Renal cortex interstitium (tissue), 11 donors: Measurements from ENCODE around the gene STX4. TPM values are rescaled to one million over a fixed set of nuclear protein-coding genes. Genes with fewer than 3 reads are reported as not detected.

Experiments used
- DNase-seq, 11 donors: peaks; one replicate each; pipeline ENCODE4 v3.0.0-alpha.2; 2013; ENCODE audit warnings: low read depth in 9 of 11, low spot score in 4 of 11; ENCODE audit errors: extremely low read depth in 1 of 11
- polyA plus RNA-seq, 3 donors: library from polyadenylated mRNA; unstranded; fragments of 120-200 nt; gene quantifications; one replicate each; pipeline ENCODE4 v1.2.1, GENCODE V29; 2013; ENCODE audit not compliant: insufficient read length in 3 of 3

The STX4 gene
- polyA plus RNA-seq, 3 donors: 32.8 to 46.2 (median 39.5) TPM

GRCh38 chr16:31077592-31078396, 44.4 kb downstream of the STX4 start:
- DNase-seq: no peak

GRCh38 chr16:31078597-31079341, 45.4 kb downstream of the STX4 start:
- DNase-seq: no peak

- no peak for DNase-seq
These were observed 46.1 kb downstream of the STX4 start for GRCh38 chr16:31079342-31079944.

GRCh38 chr16:31080035-31080629, 46.8 kb downstream of the STX4 start:
- DNase-seq: no peak

- no peak for DNase-seq
These were observed 47.5 kb downstream of the STX4 start for GRCh38 chr16:31080756-31081419.

DNA sequence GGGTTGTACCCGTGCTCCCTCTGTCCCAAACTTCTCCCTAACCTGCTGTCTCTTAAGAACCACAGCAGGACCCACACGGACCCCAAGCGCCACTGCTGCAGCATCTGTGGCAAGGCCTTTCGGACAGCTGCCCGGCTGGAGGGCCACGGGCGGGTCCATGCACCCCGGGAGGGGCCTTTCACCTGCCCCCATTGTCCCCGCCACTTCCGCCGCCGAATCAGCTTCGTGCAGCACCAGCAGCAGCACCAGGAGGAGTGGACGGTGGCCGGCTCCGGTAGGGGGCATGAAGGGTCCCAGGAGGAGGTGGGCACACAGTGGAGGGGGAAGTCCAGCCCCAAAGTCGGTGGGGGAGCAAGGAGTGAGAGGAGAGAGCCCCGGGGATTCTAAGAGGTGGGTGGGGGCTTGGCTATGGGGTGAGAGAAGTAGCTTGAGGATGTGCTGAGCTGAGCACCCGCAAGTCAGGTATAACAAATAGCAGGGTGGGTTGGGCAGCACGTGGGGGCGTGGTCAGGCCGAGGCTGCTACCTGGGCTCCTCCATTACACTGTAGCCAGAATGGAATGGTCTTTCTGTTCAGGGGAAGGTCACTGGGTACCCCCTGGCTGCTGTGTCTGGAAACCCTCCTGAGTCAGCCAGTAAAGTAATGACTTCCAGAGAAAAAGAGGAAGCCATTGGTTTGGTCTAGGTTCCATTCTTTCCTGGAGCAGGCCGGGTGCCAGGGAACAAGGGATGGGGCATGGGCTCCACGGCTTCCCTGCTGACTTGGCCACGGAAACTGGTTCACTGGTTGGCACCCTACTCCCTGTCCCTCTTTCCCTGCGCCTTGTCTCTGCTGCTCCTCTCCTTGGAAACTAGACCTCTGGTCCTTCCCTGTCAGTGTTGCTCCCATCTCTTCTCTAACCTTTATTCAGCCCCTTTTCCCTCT, 48.3 kb downstream of the STX4 start:
- DNase-seq: no peak

GRCh38 chr16:31082368-31083045, 49.1 kb downstream of the STX4 start:
- DNase-seq: no peak

- DNase-seq: no peak
These were observed 49.7 kb downstream of the STX4 start for GRCh38 chr16:31083081-31083480.

DNA sequence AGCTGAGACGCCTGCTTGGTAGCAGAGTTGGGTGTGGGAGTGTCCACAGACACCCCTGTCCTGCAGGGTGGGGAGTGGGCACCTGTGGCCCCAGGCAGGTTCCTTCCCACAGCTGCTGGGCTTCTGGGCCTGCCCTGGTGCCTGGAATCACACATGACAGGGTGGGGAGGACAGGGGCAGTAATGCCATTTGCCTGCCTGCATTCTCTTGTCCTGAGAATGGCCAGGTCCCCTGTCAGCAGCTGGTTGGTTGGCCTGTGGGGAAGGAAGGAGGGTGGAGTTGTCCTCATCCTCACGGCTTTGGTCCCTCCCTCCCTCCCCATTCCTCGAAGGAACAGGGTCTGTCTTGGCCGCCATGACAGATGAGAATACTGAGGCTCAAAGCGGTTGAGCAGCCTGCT, 50.2 kb downstream of the STX4 start:
- no peak for DNase-seq

DNA sequence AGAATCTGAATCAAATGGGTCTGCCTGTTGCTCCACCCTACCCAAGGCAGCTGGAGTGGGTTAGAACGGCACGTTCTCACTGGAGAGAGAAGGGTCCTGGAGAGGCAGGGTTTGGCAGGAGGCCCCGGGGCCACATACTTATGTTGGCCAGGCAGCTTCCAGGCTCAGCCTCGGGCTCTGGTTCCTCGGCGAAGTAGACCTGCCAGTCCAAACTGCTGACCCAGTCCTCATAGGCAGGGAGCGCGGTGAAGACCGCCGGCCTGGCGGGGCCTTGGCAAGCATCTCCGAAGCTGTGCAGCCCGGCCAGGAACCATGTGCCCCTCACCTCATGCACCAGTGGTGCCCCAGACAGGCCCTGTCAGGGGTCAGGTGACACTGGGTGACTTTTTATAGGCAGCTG, 50.6 kb downstream of the STX4 start:
- DNase-seq: no peak

GRCh38 chr16:31084584-31085302, 51.4 kb downstream of the STX4 start:
- DNase-seq: no peak

DNA sequence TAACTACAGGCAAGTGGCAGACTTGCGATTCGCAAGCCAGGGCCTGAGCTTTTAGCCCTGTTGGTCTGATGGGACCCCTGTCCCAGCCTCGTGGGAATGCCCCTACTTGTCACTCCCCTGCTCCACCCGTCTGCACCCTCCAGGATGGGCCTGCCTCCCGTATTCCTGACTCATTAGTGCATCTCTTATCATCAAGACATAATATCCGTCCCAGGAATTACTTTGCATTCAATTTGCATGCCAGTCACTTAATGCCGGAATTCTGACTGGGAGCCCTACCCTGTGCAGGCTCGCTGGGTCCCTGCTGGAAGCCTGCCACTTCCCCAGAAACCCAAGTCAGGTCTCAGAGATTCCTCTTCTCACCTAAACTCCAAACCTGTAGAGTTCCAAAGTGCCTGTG, 52.1 kb downstream of the STX4 start:
- no peak for DNase-seq

GRCh38 chr16:31085873-31086628, 52.7 kb downstream of the STX4 start:
- no peak for DNase-seq

GRCh38 chr16:31086629-31086906, 53.2 kb downstream of the STX4 start:
- no peak for DNase-seq

GRCh38 chr16:31087481-31087880, 54.1 kb downstream of the STX4 start:
- no peak for DNase-seq

- DNase-seq: no peak
These were observed 54.6 kb downstream of the STX4 start for GRCh38 chr16:31087971-31088370.
